ENCODE results near the gene COLEC12.

The COLEC12 gene

DNA sequence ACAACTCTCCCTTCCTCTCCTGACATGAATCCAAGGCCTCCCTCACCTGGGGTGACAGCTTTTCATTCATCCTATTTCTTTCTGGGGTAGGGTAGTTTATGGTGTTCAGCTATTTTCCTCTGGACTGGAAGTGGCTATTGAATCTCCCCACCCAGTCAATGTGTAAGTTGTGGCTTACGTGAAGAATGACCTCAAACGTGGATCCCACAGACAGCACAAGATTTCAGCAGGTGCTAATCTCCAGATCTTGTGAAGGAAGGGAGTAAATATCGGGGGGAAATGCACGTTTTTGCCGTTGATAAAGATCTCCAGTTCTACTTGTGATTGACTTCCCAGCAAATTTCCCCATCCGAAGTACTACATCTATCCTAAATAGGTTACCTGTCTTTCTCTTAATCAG, 161.3 kb downstream of the COLEC12 start:
- TF ChIP-seq, protein P1, sequence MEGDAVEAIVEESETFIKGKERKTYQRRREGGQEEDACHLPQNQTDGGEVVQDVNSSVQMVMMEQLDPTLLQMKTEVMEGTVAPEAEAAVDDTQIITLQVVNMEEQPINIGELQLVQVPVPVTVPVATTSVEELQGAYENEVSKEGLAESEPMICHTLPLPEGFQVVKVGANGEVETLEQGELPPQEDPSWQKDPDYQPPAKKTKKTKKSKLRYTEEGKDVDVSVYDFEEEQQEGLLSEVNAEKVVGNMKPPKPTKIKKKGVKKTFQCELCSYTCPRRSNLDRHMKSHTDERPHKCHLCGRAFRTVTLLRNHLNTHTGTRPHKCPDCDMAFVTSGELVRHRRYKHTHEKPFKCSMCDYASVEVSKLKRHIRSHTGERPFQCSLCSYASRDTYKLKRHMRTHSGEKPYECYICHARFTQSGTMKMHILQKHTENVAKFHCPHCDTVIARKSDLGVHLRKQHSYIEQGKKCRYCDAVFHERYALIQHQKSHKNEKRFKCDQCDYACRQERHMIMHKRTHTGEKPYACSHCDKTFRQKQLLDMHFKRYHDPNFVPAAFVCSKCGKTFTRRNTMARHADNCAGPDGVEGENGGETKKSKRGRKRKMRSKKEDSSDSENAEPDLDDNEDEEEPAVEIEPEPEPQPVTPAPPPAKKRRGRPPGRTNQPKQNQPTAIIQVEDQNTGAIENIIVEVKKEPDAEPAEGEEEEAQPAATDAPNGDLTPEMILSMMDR (IDR thresholded peaks at IDR 0.05; ENCODE audit: low read length, missing control alignments): no peak
- DNase-seq (ENCODE audit: low read depth): no peak
- H3K4me3 ChIP-seq (replicated peaks; ENCODE audit: low read depth, low read length): no peak overlapping the region

DNA sequence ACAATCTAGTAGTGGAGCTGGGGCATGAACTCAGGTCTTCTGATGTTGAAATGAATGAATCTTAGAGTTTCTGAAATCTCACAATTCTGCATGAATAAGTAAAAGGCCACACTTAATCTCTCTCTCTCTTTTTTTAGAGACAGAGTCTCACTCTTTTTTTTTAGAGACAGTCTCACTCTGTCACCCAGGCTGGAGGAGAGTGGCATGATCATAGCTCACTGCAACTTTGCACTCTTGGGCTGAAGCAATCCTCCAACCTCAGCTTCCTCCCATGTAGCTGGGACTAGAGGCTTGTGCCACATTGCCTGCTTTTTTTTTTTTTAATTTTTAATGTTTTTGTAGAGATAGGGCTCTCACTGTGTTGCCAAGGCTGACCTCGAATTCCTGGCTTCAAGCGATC, 163.8 kb downstream of the COLEC12 start:
- TF ChIP-seq, protein P1 (IDR thresholded peaks at IDR 0.05; ENCODE audit: low read length, missing control alignments): no peak
- no peak for DNase-seq (ENCODE audit: low read depth)
- no peak overlapping the region for H3K4me3 ChIP-seq (replicated peaks; ENCODE audit: low read depth, low read length)

DNA sequence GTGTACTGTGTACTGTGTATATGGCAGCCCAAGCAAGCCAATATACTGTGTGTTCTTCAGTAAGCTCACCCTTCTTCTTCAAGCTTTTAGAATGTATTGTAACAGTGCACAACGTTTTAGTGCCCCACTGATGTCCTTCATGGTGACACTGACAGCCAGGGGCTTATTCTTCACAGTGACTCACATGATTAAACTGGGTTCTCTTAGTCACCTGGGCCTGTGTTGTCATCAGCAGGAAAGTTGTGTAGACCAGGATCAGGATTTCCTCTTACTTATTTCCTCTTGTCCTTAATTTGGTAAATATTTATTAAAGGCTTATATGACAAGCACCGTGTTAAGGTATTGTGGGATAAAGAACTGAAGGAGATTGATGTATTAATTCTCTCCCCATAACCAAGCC, 164.8 kb downstream of the COLEC12 start:
- DNase-seq (ENCODE audit: low read depth): no peak
- TF ChIP-seq, protein P1 (IDR thresholded peaks at IDR 0.05; ENCODE audit: low read length, missing control alignments): no peak

DNA sequence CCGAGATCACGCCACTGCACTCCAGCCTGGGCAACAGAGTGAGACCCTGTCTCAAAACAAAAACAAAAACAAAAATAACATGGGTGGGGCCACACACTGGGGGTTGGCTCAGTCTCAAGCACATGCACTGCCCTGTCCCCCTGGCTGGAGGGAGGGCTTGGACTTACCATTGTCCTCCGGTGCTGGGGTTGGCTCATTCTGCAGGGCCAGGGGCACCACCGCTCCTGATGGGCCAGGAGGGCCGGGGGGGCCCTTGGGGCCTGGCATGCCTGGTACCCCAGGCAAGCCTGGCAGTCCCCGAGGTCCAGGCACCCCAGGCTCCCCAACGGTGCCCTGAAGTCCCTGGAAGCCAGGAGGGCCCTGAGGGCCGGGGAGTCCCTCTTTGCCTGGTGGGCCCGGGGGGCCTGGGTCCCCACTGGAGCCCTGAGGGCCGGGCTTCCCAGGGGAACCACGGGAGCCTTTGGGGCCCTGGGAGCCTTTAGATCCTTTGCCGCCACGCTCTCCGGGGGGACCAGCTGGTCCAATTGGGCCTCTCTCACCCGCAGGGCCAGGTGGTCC, 165.8 kb downstream of the COLEC12 start:
- TF ChIP-seq, protein P1 (IDR thresholded peaks at IDR 0.05; ENCODE audit: low read length, missing control alignments): no peak
- H3K4me3 ChIP-seq (replicated peaks; ENCODE audit: low read depth, low read length): no peak overlapping the region
- DNase-seq (ENCODE audit: low read depth): no peak

More for the DNA sequence above, 164.8 kb downstream of the COLEC12 start:
- H3K4me3 ChIP-seq (replicated peaks; ENCODE audit: low read depth, low read length): no peak overlapping the region

DNA sequence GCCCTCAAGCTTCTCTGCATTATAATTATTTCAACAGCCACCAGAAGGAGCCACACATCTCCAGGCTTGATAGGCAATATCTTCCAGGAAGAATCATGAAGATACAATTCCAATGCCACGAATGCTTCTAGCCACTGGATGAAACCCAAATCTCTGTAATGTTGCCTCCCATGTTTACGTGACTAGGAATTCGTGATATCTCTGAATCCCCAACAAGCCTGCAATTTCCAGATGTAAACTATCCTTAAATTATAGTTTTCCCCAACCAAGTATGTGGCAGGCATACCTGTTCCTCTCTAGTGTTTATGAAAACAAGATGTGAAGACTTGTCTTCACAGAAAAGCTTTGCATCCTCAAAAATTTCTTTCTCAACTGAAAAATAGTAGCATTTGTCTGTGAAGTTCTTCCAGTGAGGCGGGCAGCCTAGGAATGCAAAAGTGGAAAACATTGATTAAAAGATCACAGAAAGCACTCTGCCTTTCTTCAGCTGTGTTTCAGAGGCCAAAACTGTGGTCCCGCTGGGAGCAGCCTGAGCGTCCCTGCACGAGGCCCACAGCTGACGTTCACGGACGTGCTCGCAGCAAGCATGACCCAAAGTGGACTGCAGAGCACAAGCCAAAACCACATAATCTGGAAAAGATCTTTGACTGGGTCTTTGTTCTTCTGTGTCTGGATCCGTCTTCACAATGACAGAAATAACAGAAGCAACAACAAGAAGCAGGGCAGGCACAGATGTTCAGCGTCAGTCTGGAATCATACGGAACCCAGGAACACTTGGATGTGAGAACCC, 167.6 kb downstream of the COLEC12 start:
- TF ChIP-seq, protein P1 (IDR thresholded peaks at IDR 0.05; ENCODE audit: low read length, missing control alignments): no peak
- DNase-seq (ENCODE audit: low read depth): no peak
- H3K4me3 ChIP-seq (replicated peaks; ENCODE audit: low read depth, low read length): no peak overlapping the region

DNA sequence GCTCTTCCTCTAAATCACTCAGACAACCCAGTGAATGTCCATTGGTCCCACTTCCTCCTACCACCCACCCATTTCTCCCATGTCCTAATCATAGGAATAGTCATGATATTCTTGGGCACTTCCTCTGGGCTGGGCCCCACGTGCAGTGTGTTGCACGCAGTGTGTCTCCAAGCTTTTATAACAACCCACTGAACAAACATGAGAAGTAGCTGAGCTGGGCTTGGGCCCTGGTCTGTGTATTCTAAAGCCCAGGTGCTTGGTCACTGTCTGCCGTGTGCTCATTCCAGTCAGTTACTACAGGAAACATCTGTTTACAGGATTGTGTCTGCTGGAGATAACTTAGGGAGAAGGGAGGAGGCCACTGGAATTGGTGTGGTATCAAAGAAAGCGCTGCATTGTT, 168.5 kb downstream of the COLEC12 start:
- no peak overlapping the region for H3K4me3 ChIP-seq (replicated peaks; ENCODE audit: low read depth, low read length)
- TF ChIP-seq, protein P1 (IDR thresholded peaks at IDR 0.05; ENCODE audit: low read length, missing control alignments): no peak
- DNase-seq (ENCODE audit: low read depth): no peak
